Measurements from ENCODE around the gene EDARADD.

- no peak for TF ChIP-seq CTCF (IDR thresholded peaks at IDR 0.05)
- no peak for TF ChIP-seq POLR2A (IDR thresholded peaks at IDR 0.05)
Observed at GRCh38 chr1:236511735-236512418, 117.8 kb downstream of the EDARADD start.
